HG02588 (cell line): ENCODE results near the gene ZNF480.
"Not testable (repeated sequence)": the region's sequence is repeated elsewhere in the genome, so short reads cannot be mapped to it uniquely, and the experiment has no call there.

Experiments
- ATAC-seq: cut with Tn5 transposase; IDR thresholded peaks from one replicate; pipeline ENCODE4 v1.9.1; 2021; ENCODE audit warnings: mild to moderate bottlenecking, moderate library complexity; ENCODE audit not compliant: unreplicated experiment

Gene ZNF480

GRCh38 chr19:52296773-52297600 is at the start of gene ZNF480:
Gene ZNF480, plus strand, starts transcription at chr19:52297169. Its CDS starts 3,244 bp downstream, at chr19:52300413.
- ATAC-seq, result peak; percentile 52

- no peak for ATAC-seq
Observed at GRCh38 chr19:52248241-52248640, 48.7 kb upstream of the ZNF480 start.

DNA sequence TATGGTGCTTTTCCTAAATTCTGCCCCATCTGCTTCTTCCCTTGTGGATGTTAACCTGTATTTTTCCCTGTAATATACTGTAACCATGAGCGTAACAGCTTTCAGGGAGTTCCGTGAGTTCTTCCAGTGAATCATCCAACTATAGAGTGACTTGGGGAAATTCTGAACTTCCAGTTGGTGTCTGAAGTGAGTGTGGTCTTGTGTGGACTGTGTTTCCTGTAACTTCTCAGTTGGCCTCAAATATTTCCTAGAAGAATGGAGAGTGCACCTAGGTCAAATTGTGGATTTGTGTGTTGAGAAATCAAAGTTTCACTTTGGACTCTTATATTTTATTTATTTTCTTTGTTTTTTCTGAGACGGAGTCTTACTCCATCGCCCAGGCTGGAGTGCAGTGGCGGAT is 38.5 kb upstream of the ZNF480 start:
- ATAC-seq, result no peak

- not testable (repeated sequence) for ATAC-seq
Observed at GRCh38 chr19:52265556-52265955, 31.4 kb upstream of the ZNF480 start.

- ATAC-seq, result peak; percentile 98
Observed at GRCh38 chr19:52269338-52270261, 27.4 kb upstream of the ZNF480 start, which contains the start of gene ZNF766. Gene ZNF766, plus strand, starts transcription at chr19:52269587. Its CDS starts 27 bp downstream, at chr19:52269614.

- no peak for ATAC-seq
Observed at GRCh38 chr19:52270266-52270885, 26.6 kb upstream of the ZNF480 start.

DNA sequence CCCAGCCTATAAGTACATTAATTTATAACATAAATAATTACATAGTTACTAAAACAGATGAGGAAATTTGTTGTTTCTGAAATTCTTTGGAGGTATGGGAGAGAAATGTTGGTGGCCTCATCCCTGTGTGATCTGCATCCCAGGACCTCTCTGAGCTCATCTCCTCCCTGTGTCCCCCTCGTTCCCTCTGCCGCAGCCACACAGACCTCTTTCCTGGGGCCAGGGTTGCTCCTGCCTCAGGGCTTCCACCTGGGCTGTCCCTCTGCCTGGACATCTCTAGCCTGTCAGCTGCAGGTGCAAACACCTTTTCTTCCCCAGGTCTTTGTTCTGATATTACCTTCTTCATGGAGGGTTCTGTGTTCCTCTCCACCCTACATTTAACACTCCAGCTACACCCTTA is 23.7 kb upstream of the ZNF480 start:
- ATAC-seq, result no peak

GRCh38 chr19:52274191-52274590 is 22.8 kb upstream of the ZNF480 start:
- ATAC-seq, result no peak

- no peak for ATAC-seq
Observed at GRCh38 chr19:52275988-52276387, 21.0 kb upstream of the ZNF480 start.

GRCh38 chr19:52277471-52277870 is 19.5 kb upstream of the ZNF480 start:
- ATAC-seq, result no peak

DNA sequence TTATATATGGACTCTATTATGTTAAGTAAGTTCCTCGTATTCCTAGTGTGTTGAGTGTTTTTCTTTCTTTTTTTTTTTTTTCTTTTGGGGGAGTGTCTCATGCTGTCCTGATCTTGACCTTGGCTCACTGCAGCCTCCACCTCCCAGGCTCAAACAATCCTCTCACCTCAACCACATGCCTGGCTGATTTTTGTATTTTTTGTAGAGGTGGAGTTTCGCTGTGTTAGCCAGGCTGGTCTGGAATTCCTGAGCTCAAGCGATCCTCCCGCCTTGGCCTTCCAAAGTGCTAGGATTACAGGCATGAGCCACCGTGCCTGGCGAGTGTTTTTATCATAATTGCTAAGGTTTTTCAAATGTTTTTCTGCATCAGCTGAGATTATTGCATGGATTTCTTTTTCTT is 10.7 kb upstream of the ZNF480 start:
- no peak for ATAC-seq

GRCh38 chr19:52291781-52292180 is 5.2 kb upstream of the ZNF480 start:
- no peak for ATAC-seq

DNA sequence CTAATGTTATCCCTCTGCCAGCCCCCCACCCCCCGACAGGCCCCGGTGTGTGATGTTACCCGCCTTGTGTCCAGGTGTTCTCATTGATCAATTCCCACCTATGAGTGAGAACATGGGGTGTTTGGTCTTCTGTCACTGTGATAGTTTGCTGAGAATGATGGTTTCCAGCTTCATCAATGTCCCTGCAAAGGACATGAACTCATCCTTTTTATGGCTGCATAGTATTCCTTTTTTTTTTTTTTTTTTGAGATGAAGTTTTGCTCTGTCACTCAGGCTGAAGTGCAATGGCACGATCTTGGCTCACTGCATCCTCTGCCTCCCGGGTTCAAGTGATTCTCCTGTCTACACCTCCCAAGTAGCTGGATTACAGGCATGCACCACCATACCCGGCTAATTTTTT is 4.0 kb upstream of the ZNF480 start:
- ATAC-seq, result not testable (repeated sequence)

DNA sequence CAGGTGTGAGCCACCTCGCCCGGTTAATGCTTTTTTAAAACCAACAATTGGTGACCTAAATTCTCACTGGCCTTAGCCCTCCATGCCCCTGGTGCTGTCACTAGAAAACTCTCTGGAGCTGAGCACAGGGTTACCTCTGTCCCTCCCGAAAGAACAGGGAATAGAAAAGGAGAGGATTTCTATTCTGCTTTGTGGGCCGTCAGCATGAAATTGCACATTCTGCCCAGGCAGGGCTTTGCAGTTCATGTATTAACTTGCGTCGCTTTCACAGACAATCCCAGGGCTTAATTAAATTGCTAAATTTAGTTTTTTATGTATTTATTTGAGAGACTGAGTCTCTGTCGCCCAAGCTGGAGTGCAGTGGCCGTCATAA is 583 bp upstream of the ZNF480 start:
- ATAC-seq, result peak; percentile 5

- peak; percentile 33 for ATAC-seq
Observed at GRCh38 chr19:52297601-52298364, 814 bp downstream of the ZNF480 start.

DNA sequence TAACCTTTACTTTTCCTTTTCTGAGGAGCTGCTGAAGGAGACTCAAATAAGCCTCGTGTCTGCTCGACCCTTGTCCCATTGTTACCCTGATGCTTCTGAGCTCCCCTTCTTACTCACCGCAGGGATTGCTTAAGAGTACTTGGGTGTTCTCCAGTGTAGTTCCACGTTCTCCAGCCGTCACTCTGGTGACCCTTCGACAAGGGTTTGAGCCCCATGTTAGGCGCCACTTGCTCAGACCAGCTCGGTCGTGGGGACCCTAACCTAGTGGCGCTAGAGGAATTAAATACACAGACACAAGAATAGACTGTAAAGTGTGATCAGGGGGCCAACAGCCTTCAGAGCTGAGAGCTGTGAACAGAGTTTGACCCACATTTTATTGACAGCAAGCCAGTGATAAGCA is 10.3 kb downstream of the ZNF480 start:
- no peak for ATAC-seq

DNA sequence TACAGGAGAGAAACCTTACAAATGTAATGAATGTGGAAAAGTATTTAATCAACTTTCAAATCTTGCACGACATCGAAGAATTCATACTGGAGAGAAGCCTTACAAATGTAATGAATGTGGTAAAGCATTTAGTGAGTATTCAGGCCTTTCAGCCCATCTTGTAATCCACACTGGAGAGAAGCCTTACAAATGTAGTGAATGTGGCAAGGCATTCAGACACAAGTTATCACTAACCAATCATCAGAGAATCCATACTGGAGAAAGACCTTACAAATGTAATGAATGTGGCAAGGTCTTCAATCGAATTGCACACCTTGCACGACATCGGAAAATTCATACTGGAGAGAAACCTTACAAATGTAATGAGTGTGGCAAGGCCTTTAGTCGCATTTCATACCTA is 25.5 kb downstream of the ZNF480 start:
- ATAC-seq, result no peak

DNA sequence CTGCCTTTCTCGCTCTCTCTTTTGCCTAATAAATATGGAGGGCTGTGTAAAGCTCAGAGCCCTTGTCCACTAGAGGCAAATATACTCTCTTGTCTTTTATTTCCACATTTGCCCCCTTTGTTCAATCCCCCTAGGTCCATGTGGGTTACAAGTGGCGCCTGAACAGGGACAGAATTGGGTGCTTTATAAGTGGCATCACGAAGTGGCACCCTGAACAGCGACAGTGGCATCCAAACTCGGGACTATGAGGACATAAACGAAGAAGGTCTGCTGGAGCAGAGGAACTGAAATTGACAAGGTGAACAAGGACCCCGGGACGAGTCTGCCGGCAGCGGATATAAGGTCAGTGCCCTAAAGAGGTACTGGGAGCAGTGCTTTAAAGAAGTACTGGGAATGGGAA is 34.8 kb downstream of the ZNF480 start:
- ATAC-seq, result no peak

GRCh38 chr19:52335768-52336116 is 38.8 kb downstream of the ZNF480 start:
- peak; percentile 24 for ATAC-seq

DNA sequence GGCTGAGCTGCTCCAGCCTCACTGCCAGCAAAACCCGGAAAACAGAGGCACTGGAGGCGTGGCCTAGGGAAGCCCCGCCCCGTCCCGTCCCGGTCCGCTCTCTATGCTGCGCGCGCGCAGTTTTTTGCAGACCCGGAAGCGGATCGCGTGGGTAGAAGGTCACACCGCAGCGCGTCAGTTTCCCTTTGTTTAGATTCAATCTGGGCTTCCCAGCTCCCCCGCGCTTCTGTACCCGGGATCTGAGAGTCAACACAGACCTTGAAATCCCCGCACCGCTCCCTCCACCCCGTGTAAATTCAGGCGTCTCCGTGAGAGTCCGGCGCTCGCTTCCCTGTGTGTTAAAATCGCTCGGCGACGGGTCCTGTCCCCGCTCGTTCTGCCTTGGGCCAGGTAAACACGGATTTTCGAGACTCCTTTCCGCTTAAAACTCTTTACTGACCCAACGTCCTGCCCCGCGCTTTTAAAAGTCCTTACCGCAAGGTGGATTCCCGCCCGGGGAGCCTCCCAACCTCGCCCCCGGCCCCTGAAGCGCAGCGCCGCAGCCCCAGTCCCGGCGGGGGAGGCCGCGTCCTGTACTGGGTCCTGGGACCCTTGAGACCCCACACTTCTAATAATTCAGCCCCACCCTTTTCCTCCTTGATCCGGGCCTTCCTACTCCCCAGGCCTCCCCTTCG is 39.3 kb downstream of the ZNF480 start, which contains the start of gene ZNF610:
Gene ZNF610, plus strand, starts transcription at position 127 of the 674 bp plus-strand sequence. CDS start 12,930 bp downstream, outside the sequence.
- ATAC-seq, result peak; percentile 66
